SK-N-SH (cell line): ENCODE results near the gene RAP2C. TPM values are rescaled to one million over a fixed set of nuclear protein-coding genes. Genes with fewer than 3 reads are reported as not detected.

Experiments
- CTCF ChIA-PET: fragments of 300-600, 350-600 bp; formaldehyde crosslinking; extraction: SDS; loops from one replicate; lab custom pipeline; 2021; lab: Yijun Ruan, JAX
- POLR2A ChIA-PET: fragments of 350-600 bp; sonication (Branson Sonifier 250); formaldehyde crosslinking; extraction: SDS; loops from one replicate; lab custom pipeline; 2020; ENCODE audit warnings: antibody characterized with exemption, inconsistent platforms; lab: Yijun Ruan, JAX
- DNase-seq: peaks from one replicate; pipeline ENCODE4 v3.0.0; 2012
- H2AFZ ChIP-seq: fragments of 200-600 bp; sonication (generic); 2 replicates; pipeline ENCODE4 v1.8.1; 2016; ENCODE audit warnings: antibody characterized with exemption, mild to moderate bottlenecking, low read depth
- H3F3A ChIP-seq: fragments of 200-600 bp; sonication (generic); replicated peaks from 2 replicates; pipeline ENCODE3; 2016; ENCODE audit warnings: antibody characterized with exemption, mild to moderate bottlenecking; ENCODE audit not compliant: insufficient read depth
- H3K27ac ChIP-seq, 2 experiments: fragments of 200-500 bp in 1 of 2; fragments of 200-600 bp in 1 of 2; sonication (Bioruptor generic) in 1 of 2; sonication (generic), shearing (Covaris generic) in 1 of 2; 2 replicates each; pipeline versions ENCODE4 v1.5.1 to v1.6.1; 2014 to 2016; ENCODE audit warnings: low read depth in 2 of 2, inconsistent platforms in 1 of 2, low read length in 1 of 2, mild to moderate bottlenecking in 1 of 2, mixed read lengths in 1 of 2
- H3K27me3 ChIP-seq: fragments of 200-600 bp; sonication (generic), shearing (Covaris generic); 2 replicates; pipeline ENCODE4 v1.6.1; 2016; ENCODE audit warnings: mixed run types; ENCODE audit not compliant: insufficient read depth
- H3K36me3 ChIP-seq, 2 experiments: fragments of 200-500 bp in 1 of 2; fragments of 200-600 bp in 1 of 2; sonication (Bioruptor generic) in 1 of 2; sonication (generic) in 1 of 2; replicated peaks in 1 of 2; 2 replicates each; pipeline versions ENCODE3 to v1.5.1; 2014 to 2016; ENCODE audit warnings: low read length in 1 of 2, mild to moderate bottlenecking in 1 of 2; ENCODE audit not compliant: insufficient read depth in 2 of 2, control insufficient read depth in 1 of 2
- H3K4me1 ChIP-seq, 2 experiments: fragments of 200-500 bp in 1 of 2; fragments of 200-600 bp in 1 of 2; sonication (Bioruptor generic) in 1 of 2; sonication (generic), shearing (Covaris generic) in 1 of 2; 2 replicates each; pipeline versions ENCODE4 v1.5.1 to v1.6.1; 2014 to 2016; ENCODE audit warnings: low read depth in 1 of 2, low read length in 1 of 2, mixed run types in 1 of 2; ENCODE audit not compliant: insufficient read depth in 2 of 2, control insufficient read depth in 1 of 2
- H3K4me2 ChIP-seq: fragments of 200-600 bp; sonication (generic), shearing (Covaris generic); 2 replicates; pipeline ENCODE4 v1.6.1; 2017; ENCODE audit warnings: mixed run types
- H3K4me3 ChIP-seq, 2 experiments: fragments of 200-500 bp in 1 of 2; fragments of 200-600 bp in 1 of 2; sonication (Bioruptor generic) in 1 of 2; sonication (generic), shearing (Covaris generic) in 1 of 2; 2 replicates each; pipeline versions ENCODE4 v1.5.1 to v1.8.1; 2014 to 2016; ENCODE audit warnings: low read depth in 2 of 2, inconsistent platforms in 1 of 2, low read length in 1 of 2, mild to moderate bottlenecking in 1 of 2, mixed read lengths in 1 of 2, moderate library complexity in 1 of 2
- H3K79me2 ChIP-seq: fragments of 200-600 bp; sonication (generic); 2 replicates; pipeline ENCODE4 v1.8.1; 2017; ENCODE audit warnings: mild to moderate bottlenecking; ENCODE audit not compliant: insufficient read depth
- H3K9ac ChIP-seq: fragments of 200-600 bp; sonication (generic); 2 replicates; pipeline ENCODE4 v1.6.1; 2017; ENCODE audit warnings: mixed run types
- H3K9me2 ChIP-seq: fragments of 200-600 bp; sonication (generic); 2 replicates; pipeline ENCODE4 v1.6.1; 2017; ENCODE audit warnings: mixed run types
- H3K9me3 ChIP-seq: fragments of 200-600 bp; sonication (generic); 2 replicates; pipeline ENCODE4 v1.6.1; 2017; ENCODE audit warnings: mixed run types, mild to moderate bottlenecking, moderate library complexity
- H4K20me1 ChIP-seq: fragments of 200-600 bp; sonication (generic); 2 replicates; pipeline ENCODE4 v1.6.1; 2017; ENCODE audit warnings: mild to moderate bottlenecking, mixed run types; ENCODE audit not compliant: insufficient read depth
- CTCF ChIP-seq: fragments of 200-600 bp; sonication (generic); IDR thresholded peaks from 2 replicates; pipeline ENCODE4 v1.6.1; 2017; ENCODE audit warnings: antibody characterized with exemption, mild to moderate bottlenecking, moderate library complexity
- EP300 ChIP-seq, 2 experiments: IDR thresholded peaks; 2 replicates each; pipeline versions ENCODE4 v1.4.0 to v1.6.1; 2012; ENCODE audit warnings: borderline replicate concordance in 1 of 2, low read depth in 1 of 2, low read length in 1 of 2
- FOXJ3 ChIP-seq: sonication (generic); formaldehyde crosslinking; IDR thresholded peaks from 2 replicates; pipeline ENCODE4 v1.5.1; 2020; ENCODE audit warnings: mild to moderate bottlenecking, missing genetic modification reagents
- GATA2 ChIP-seq: sonication (generic); formaldehyde crosslinking; IDR thresholded peaks from 2 replicates; pipeline ENCODE4 v1.5.0; 2020; ENCODE audit warnings: mild to moderate bottlenecking, missing genetic modification reagents
- IRF3 ChIP-seq: fragments of 150-350 bp; IDR thresholded peaks from 2 replicates; pipeline ENCODE4 v1.6.1; 2016; ENCODE audit warnings: mild to moderate bottlenecking, low read depth, low read length
- MAX ChIP-seq: IDR thresholded peaks from 2 replicates; pipeline ENCODE4 v1.4.0; 2012; ENCODE audit warnings: low read depth
- MEF2A ChIP-seq: IDR thresholded peaks from 2 replicates; pipeline ENCODE4 v1.4.0; 2012; ENCODE audit warnings: low read depth, borderline replicate concordance
- PBX3 ChIP-seq: IDR thresholded peaks from 2 replicates; pipeline ENCODE4; 2012
- POLR2AphosphoS5 ChIP-seq: IDR thresholded peaks from 2 replicates; pipeline ENCODE4 v1.6.1; 2012; ENCODE audit warnings: low read depth, low read length
- RCOR1 ChIP-seq: fragments of 150-350 bp; IDR thresholded peaks from 2 replicates; pipeline ENCODE4 v1.6.1; 2017; ENCODE audit warnings: antibody characterized with exemption, low read length
- RFX5 ChIP-seq: IDR thresholded peaks from 2 replicates; pipeline ENCODE4 v1.6.1; 2012; ENCODE audit warnings: mild to moderate bottlenecking, improper control_type of control experiment, low read length
- RXRA ChIP-seq: IDR thresholded peaks from 2 replicates; pipeline ENCODE4 v1.4.0; 2012; ENCODE audit warnings: low read depth, mild to moderate bottlenecking, borderline replicate concordance
- SMC3 ChIP-seq: IDR thresholded peaks from 2 replicates; pipeline ENCODE4 v1.6.1; 2012; ENCODE audit warnings: low read depth, low read length, improper control_type of control experiment
- TEAD4 ChIP-seq: IDR thresholded peaks from 2 replicates; pipeline ENCODE4 v1.4.0; 2012; ENCODE audit warnings: mild to moderate bottlenecking, borderline replicate concordance; ENCODE audit not compliant: insufficient read depth
- ZBTB33 ChIP-seq: IDR thresholded peaks from 2 replicates; pipeline ENCODE4 v1.4.0; 2012; ENCODE audit warnings: low read depth, borderline replicate concordance
- whole genome bisulfite sequencing: methylation state at CpG from one replicate; pipeline ENCODE4 v1.1.6; 2017; ENCODE audit warnings: low lambda C conversion rate; 5-methylcytosine and 5-hydroxymethylcytosine counted together
- polyA plus RNA-seq, 3 experiments: library from polyadenylated mRNA; depleted of rRNA; stranded (reverse); fragments of >200 nt; gene quantifications; 2 replicates each; pipeline ENCODE4 v1.2.3, GENCODE V29; 2012

RAP2C gene
- polyA plus RNA-seq, 1 of the 3 experiments (the other 2 are of a cell fraction) = 5.5 TPM

- Histone ChIP-seq H3K9ac (no peak overlapping the region), H3K4me1 (no peaks in the 10 kb centered on the region; a peak in 1 of 4 replicates), H3K9me2 (no peaks in the 10 kb centered on the region), H3K27ac (no peak overlapping the region), H3K27me3 (no peaks in the 10 kb centered on the region; the same call in 1 of the 2 replicates), H4K20me1 (no peaks in the 10 kb centered on the region), H3K4me3 (no peak overlapping the region), H3K36me3 (no peaks in the 10 kb centered on the region), H3K79me2 (no peaks in the 10 kb centered on the region), H3F3A (no peaks in the 10 kb centered on the region), H3K4me2 (no peak overlapping the region), H3K9me3 (no peaks in the 10 kb centered on the region), H2AFZ (no peak overlapping the region)
- DNase-seq = no peak
- ChIA-PET POLR2A (no interaction called here), CTCF (no interaction called here)
- TF ChIP-seq POLR2AphosphoS5 = no peak
- TF ChIP-seq GATA2 (CRISPR knock-in tag) = no peak
- TF ChIP-seq CTCF = no peak
- no peak for TF ChIP-seq EP300 (IDR thresholded peaks at IDR 0.05; ENCODE audit: borderline replicate concordance in 1 of 2, low read depth in 1 of 2, low read length in 1 of 2)
- no peak for TF ChIP-seq ZBTB33
- no peak for TF ChIP-seq MAX
- TF ChIP-seq IRF3 = no peak
- TF ChIP-seq RCOR1 = no peak
- TF ChIP-seq PBX3 = no peak
- no peak for TF ChIP-seq RFX5
- no peak for TF ChIP-seq RXRA
- TF ChIP-seq TEAD4 = no peak
- no peak for TF ChIP-seq MEF2A
- TF ChIP-seq SMC3 = no peak
- TF ChIP-seq FOXJ3 (CRISPR knock-in tag) = no peak
- WGBS = 17% methylated on average over 5 of the region's 7 CpGs
Measured at GRCh38 chrX:132181364-132181763, 37.9 kb downstream of the RAP2C start.
